HG03558 (cell line): ENCODE measurements around the gene KAT14.
A peak's percentile ranks its signal among the peaks of the same experiment; 100 is the strongest.
"Not testable (repeated sequence)": the region's sequence is repeated elsewhere in the genome, so short reads cannot be mapped to it uniquely, and the experiment has no call there.

Experiments
- ATAC-seq: cut with Tn5 transposase; IDR thresholded peaks from one replicate; pipeline ENCODE4 v1.9.1; 2021; ENCODE audit warnings: moderate number of reproducible peaks; ENCODE audit not compliant: unreplicated experiment; ENCODE audit errors: extremely low read depth

The KAT14 gene

GRCh38 chr20:18137412-18138265, at the start of gene KAT14, which contains the start of gene PET117:
TSS of gene KAT14 (plus strand) at chr20:18137863. CDS start at chr20:18142661, 4,798 bp downstream.
TSS of gene PET117 (plus strand) at chr20:18137863. CDS start at chr20:18137956, 93 bp downstream.
- ATAC-seq, result peak; percentile 71

GRCh38 chr20:18088298-18088697, 49.4 kb upstream of the KAT14 start:
- ATAC-seq, result not testable (repeated sequence)

GRCh38 chr20:18088841-18089240, 48.8 kb upstream of the KAT14 start:
- not testable (repeated sequence) for ATAC-seq

GRCh38 chr20:18090044-18090443, 47.6 kb upstream of the KAT14 start:
- ATAC-seq, result no peak

DNA sequence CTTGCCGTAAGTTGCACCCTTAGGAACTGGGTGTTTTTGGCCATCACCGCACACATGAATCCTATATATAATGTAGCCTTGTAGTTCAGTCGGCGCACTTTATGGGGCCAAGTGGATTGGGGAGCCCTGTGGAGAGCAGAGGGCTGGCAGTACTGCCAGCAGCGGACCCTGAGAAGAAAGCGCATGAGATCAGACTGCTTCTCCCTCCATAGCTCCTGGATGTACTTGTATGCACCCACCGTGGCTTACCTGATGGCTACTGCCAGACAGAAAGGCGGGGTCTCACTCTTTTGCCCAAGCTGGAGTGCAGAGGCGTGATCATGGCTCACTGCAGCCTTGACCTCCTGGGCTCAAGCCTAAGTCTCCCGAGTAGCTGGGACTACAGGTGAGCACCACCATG, 47.2 kb upstream of the KAT14 start:
- ATAC-seq, result no peak

- ATAC-seq, result no peak
Measured at GRCh38 chr20:18091623-18092022, 46.0 kb upstream of the KAT14 start.

DNA sequence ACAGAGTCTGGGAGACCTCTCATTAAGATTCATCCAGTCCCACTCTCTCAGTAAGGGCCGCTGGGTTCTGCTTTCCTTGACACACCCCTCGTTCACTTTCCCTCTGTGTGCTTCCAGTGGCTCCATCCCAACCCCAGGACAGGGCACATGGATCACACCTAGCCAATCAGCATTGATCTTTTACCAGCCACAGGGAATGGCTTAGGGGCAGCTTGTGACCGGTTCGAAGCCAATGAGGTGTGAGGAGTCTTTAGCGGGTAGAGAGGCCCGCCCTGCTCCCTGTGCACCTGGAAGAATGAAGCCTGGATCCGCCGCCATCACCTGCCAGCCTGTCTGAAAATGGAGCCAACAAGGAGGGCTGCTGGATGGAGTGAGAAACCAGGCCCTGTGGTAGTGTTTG, 44.8 kb upstream of the KAT14 start:
- ATAC-seq, result no peak

- no peak for ATAC-seq
Measured at GRCh38 chr20:18093388-18093787, 44.3 kb upstream of the KAT14 start.

DNA sequence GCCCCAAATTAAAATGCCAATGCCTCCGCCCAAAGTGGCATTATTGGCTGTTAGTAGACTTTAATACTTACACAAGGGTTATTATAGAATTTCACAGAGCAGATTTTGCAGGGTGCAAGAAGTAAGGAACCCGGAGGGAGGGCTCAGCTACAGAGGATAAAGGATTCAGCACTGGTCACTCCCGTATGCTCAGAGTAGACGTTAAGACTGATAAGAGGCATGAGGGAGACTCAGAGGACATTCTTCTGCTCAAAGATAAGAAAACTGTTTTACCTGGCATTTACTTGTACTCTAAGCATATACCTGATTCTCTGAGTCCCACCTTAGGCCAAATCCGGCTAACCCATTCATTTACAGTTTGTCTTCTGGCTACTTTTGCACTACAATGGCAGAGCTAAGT, 43.5 kb upstream of the KAT14 start:
- ATAC-seq, result no peak

DNA sequence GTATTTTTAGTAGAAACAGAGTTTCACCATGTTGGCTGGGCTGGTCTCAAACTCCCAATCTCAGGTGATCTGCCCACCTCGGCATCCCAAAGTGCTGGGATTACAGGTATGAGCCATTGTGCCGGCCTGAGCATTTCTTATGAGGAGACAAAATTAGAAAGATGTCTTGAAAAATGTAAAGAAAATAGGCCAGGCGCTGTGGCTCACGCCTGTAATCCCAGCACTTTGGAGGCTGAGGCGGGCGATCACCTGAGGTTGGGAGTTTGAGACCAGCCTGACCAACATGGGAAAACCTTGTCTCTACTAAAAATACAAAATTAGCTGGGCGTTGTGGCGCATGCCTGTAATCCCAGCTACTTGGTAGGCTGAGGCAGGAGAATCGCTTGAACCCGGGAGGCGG, 37.1 kb upstream of the KAT14 start:
- not testable (repeated sequence) for ATAC-seq

- no peak for ATAC-seq
Measured at GRCh38 chr20:18101125-18101810, 36.4 kb upstream of the KAT14 start.

GRCh38 chr20:18103497-18103896, 34.2 kb upstream of the KAT14 start:
- ATAC-seq, result no peak

GRCh38 chr20:18108326-18108725, 29.3 kb upstream of the KAT14 start:
- no peak for ATAC-seq

- ATAC-seq, result not testable (repeated sequence)
Measured at GRCh38 chr20:18128574-18128973, 9.1 kb upstream of the KAT14 start.

DNA sequence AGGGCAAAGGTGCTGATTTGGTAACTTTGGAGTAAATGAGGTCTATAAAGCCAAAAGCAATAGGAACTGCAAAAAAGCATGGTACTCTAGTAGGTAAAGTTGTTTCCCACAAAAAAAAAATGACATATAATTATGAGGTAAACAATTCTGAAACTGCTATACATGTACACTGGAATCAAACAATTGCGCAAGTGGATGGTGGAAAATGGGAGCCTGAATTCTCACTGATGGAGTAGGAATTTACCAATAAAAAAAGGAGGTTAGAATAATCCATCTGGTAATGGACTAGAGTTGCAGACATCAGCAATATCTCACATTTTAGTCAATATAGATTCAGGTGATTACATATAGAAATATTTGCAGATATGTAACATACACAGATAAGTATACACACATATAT, 5.0 kb upstream of the KAT14 start:
- ATAC-seq, result no peak

DNA sequence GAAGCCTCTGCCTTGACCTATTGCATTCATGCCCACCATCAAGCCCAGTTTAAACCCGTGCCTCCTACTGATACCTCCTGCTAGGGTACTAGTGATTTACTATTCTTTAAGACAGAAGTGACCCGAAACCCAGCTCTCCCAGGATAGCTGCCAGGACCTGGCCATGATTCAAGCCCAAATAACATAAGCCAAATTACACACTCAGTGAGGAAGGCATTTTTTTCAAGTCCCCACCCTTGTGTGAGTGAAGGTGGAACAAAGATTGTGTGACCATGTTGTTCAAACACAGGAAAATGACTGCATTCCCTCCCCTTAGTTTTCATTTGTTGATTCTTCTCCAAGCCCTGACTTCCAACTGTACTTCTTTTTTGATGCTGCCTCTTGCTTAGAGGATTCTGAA, 3.7 kb upstream of the KAT14 start:
- ATAC-seq, result no peak

DNA sequence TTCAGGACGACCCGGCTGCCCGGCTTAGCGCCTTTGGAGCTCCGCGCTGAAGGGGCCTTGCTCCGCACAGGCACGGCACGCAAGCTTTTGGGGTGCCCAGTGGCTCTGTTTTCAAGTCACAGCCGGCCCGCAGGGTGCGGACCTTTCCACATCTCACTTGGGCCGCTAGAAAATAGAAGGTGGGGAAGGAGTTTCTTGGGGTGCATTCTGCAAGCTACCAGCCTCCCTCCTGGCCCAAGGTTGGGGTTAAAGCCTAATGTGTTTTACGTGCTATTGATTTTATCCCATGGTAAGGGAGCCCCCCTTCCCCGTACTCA, 561 bp downstream of the KAT14 start:
- ATAC-seq, result peak; percentile 16

GRCh38 chr20:18138639-18139583, 1.2 kb downstream of the KAT14 start:
- no peak for ATAC-seq

GRCh38 chr20:18139832-18140231, 2.2 kb downstream of the KAT14 start:
- no peak for ATAC-seq

- no peak for ATAC-seq
Measured at GRCh38 chr20:18144541-18145099, 7.0 kb downstream of the KAT14 start.
